Panc1 (cell line): ENCODE results near the gene TANGO6. TPM values are rescaled to one million over a fixed set of nuclear protein-coding genes. Genes with fewer than 3 reads are reported as not detected.

Source experiments
- ATAC-seq: fragments of 200-7000 bp; cut with Tn5 transposase; 2 replicates; pipeline ENCODE4 v1.9.1; 2020; ENCODE audit warnings: mild to moderate bottlenecking, moderate library complexity
- BruUV-seq: library from RNA; stranded (reverse); fragments of 400-500 nt; replicated peaks from 2 replicates; lab custom pipeline; 2021; lab: Mats Ljungman, UMichigan
- CTCF ChIA-PET: fragments of 300-600 bp; sonication (Branson Sonifier 250); formaldehyde crosslinking; loops from one replicate; lab custom pipeline; 2022; ENCODE audit warnings: antibody characterized with exemption; lab: Charles Lee
- POLR2A ChIA-PET: fragments of 300-600 bp; sonication (Branson Sonifier 250); formaldehyde crosslinking; loops from one replicate; lab custom pipeline; 2022; ENCODE audit warnings: antibody characterized with exemption; lab: Charles Lee
- DNase-seq: peaks from one replicate; pipeline ENCODE4 v3.0.0-alpha.2; 2010; ENCODE audit warnings: low read depth, low spot score
- H3K27ac ChIP-seq: 2 replicates; pipeline ENCODE4 v1.5.1; 2011; ENCODE audit warnings: mild to moderate bottlenecking, low read length, inconsistent platforms
- H3K27me3 ChIP-seq: fragments of 200-500 bp; sonication (Bioruptor generic); 2 replicates; pipeline ENCODE4 v1.6.0; 2014; ENCODE audit warnings: low read length, inconsistent platforms; ENCODE audit not compliant: control insufficient read depth, insufficient read depth
- H3K36me3 ChIP-seq: fragments of 200-500 bp; sonication (Bioruptor generic); 2 replicates; pipeline ENCODE4 v1.5.1; 2014; ENCODE audit warnings: inconsistent platforms, mild to moderate bottlenecking, low read length, moderate library complexity; ENCODE audit not compliant: control insufficient read depth, insufficient read depth
- H3K4me1 ChIP-seq: 2 replicates; pipeline ENCODE4 v1.5.1; 2011; ENCODE audit warnings: inconsistent platforms, mild to moderate bottlenecking, low read length, moderate library complexity; ENCODE audit not compliant: control insufficient read depth, insufficient read depth
- H3K4me3 ChIP-seq, 2 experiments: 2 replicates each; pipeline ENCODE4 v1.5.1; 2011 to 2012; ENCODE audit warnings: low read depth in 2 of 2, low read length in 2 of 2, mild to moderate bottlenecking in 2 of 2, inconsistent platforms in 1 of 2, moderate library complexity in 1 of 2
- H3K9me3 ChIP-seq: fragments of 200-500 bp; sonication (Bioruptor generic); 2 replicates; pipeline ENCODE4 v1.5.1; 2014; ENCODE audit warnings: low read depth, mild to moderate bottlenecking, inconsistent platforms, low read length, moderate library complexity; ENCODE audit not compliant: control insufficient read depth, insufficient read depth
- POLR2AphosphoS5 ChIP-seq: IDR thresholded peaks from 2 replicates; pipeline ENCODE4 v1.6.1; 2012; ENCODE audit warnings: mild to moderate bottlenecking, low read depth, low read length, moderate library complexity
- SIN3A ChIP-seq: IDR thresholded peaks from 2 replicates; pipeline ENCODE4 v1.6.1; 2012; ENCODE audit warnings: low read depth, mild to moderate bottlenecking, low read length, moderate library complexity, borderline replicate concordance; ENCODE audit not compliant: insufficient read depth
- TCF7L2 ChIP-seq: IDR thresholded peaks from 2 replicates; pipeline ENCODE4 v1.6.1; 2011; ENCODE audit warnings: mild to moderate bottlenecking, low read depth, low read length, inconsistent platforms
- in situ Hi-C: cut with HindIII; loops from 2 replicates; pipeline ENCODE4 v1.10.0; 2016; ENCODE audit warnings: low sequenced_read_pairs, low pct_unique_long_range_greater_than_20kb
- intact Hi-C: fragments of 100-400 bp; cut with micrococcal nuclease; formaldehyde crosslinking; loops from one replicate; pipeline ENCODE4 v1.10.0; 2022; ENCODE audit not compliant: unreplicated experiment
- total RNA-seq: library from RNA; stranded (reverse); gene quantifications from one replicate; pipeline ENCODE4 v1.2.1, GENCODE V29; 2021; ENCODE audit not compliant: unreplicated experiment
- TF ChIP-seq, protein P1 (sequence below): fragments of 450-650 bp; IDR thresholded peaks from 2 replicates; pipeline ENCODE4 v1.5.1; 2017; ENCODE audit warnings: mild to moderate bottlenecking
- TF ChIP-seq, protein P2 (sequence below), 2 experiments: IDR thresholded peaks; 2 replicates each; pipeline ENCODE4 v1.6.1; 2011 to 2012; ENCODE audit warnings: low read depth in 2 of 2, control low read depth in 1 of 2, low read length in 1 of 2, mild to moderate bottlenecking in 1 of 2, moderate library complexity in 1 of 2; ENCODE audit not compliant: insufficient read depth in 1 of 2

Gene TANGO6
- total RNA-seq, 1 experiment from 2014 or later = 11.0 TPM

DNA sequence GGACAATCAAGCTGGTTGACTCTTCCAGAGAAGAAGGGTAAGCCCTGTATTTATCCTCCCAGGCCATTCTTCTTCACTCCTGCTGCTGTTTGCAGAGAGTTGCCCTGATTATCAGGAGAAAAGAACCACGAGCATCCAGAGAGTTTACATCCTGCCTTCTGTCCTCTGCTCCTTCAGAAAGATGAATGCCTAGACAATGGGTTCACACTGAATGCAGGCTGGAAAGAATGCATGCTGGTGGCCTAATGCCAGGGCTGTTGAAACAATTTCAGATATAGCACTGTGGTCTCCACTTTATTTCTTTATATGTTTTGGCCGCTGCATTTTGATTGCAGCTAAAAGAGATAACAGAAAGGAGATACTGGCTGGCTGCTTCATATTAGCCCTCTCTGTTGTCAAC lies 241.0 kb downstream of the TANGO6 start:
- POLR2A ChIA-PET = interaction anchor here (0.5 kb wide), 1 partner anchor 68 kb away, joined by 3 read pairs; no protein-coding TSS in a partner anchor
- intact Hi-C loops = no loop called here
- in situ Hi-C loops = no loop called here
- no peaks in the 10 kb centered on the region for H3K27me3 ChIP-seq
- DNase-seq = no peak
- no TSS peak for BruUV-seq
- H3K9me3 ChIP-seq = no peaks in the 10 kb centered on the region
- H3K36me3 ChIP-seq = no peaks in the 10 kb centered on the region
- ATAC-seq = no peak
- H3K27ac ChIP-seq = no peak overlapping the region
- CTCF ChIA-PET = no interaction called here
- peaks cover 5% of the 10 kb centered on the region; the same call in 1 of the 2 replicates for H3K4me1 ChIP-seq
- TF ChIP-seq SIN3A (no peak), TCF7L2 (no peak), POLR2AphosphoS5 (no peak)
- TF ChIP-seq, protein P1, sequence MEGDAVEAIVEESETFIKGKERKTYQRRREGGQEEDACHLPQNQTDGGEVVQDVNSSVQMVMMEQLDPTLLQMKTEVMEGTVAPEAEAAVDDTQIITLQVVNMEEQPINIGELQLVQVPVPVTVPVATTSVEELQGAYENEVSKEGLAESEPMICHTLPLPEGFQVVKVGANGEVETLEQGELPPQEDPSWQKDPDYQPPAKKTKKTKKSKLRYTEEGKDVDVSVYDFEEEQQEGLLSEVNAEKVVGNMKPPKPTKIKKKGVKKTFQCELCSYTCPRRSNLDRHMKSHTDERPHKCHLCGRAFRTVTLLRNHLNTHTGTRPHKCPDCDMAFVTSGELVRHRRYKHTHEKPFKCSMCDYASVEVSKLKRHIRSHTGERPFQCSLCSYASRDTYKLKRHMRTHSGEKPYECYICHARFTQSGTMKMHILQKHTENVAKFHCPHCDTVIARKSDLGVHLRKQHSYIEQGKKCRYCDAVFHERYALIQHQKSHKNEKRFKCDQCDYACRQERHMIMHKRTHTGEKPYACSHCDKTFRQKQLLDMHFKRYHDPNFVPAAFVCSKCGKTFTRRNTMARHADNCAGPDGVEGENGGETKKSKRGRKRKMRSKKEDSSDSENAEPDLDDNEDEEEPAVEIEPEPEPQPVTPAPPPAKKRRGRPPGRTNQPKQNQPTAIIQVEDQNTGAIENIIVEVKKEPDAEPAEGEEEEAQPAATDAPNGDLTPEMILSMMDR = no peak
- TF ChIP-seq, protein P2, sequence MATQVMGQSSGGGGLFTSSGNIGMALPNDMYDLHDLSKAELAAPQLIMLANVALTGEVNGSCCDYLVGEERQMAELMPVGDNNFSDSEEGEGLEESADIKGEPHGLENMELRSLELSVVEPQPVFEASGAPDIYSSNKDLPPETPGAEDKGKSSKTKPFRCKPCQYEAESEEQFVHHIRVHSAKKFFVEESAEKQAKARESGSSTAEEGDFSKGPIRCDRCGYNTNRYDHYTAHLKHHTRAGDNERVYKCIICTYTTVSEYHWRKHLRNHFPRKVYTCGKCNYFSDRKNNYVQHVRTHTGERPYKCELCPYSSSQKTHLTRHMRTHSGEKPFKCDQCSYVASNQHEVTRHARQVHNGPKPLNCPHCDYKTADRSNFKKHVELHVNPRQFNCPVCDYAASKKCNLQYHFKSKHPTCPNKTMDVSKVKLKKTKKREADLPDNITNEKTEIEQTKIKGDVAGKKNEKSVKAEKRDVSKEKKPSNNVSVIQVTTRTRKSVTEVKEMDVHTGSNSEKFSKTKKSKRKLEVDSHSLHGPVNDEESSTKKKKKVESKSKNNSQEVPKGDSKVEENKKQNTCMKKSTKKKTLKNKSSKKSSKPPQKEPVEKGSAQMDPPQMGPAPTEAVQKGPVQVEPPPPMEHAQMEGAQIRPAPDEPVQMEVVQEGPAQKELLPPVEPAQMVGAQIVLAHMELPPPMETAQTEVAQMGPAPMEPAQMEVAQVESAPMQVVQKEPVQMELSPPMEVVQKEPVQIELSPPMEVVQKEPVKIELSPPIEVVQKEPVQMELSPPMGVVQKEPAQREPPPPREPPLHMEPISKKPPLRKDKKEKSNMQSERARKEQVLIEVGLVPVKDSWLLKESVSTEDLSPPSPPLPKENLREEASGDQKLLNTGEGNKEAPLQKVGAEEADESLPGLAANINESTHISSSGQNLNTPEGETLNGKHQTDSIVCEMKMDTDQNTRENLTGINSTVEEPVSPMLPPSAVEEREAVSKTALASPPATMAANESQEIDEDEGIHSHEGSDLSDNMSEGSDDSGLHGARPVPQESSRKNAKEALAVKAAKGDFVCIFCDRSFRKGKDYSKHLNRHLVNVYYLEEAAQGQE (IDR thresholded peaks at IDR 0.05; ENCODE audit: insufficient read depth in 1 of 2, low read depth in 2 of 2, low read length in 1 of 2) = no peak
- H3K4me3 ChIP-seq = no peak overlapping the region

DNA sequence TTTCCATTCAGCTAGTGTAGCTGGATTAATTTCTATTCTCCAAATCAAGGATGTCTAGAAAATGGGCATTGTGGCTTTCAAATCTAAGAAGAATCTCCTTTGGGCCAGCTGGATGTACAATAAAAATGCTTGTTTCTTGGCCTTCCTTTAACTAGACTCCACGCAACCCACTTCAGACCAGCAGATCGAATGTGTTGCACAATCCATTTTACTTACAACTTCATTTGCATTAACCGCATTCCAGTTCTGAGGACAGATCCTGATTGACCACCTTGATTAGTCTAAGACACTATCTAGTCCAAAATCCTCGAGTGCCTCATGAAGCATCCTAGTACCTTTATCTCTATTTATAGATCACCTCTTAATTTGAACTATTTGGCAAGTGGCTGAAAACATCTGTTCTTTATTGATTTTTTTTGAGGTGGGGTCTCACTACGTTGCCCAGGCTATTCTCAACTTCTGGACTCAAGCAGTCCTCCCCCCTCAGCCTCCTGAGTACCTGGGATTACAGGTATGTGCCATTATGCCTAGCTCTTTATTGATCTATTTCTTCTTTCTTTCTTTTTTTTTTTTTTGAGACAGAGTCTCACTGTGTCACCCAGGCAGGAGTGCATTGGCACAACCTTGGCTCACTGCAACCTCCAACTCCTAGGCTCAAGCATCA lies 241.8 kb downstream of the TANGO6 start:
- Histone ChIP-seq H3K36me3 (no peaks in the 10 kb centered on the region), H3K4me1 (peaks cover 13% of the 10 kb centered on the region; the same call in 1 of the 2 replicates), H3K27me3 (no peaks in the 10 kb centered on the region), H3K9me3 (no peaks in the 10 kb centered on the region), H3K27ac (no peak overlapping the region), H3K4me3 (no peak overlapping the region)
- no peak for DNase-seq
- CTCF ChIA-PET = no interaction called here
- intact Hi-C loops (no loop called here), in situ Hi-C loops (no loop called here)
- TF ChIP-seq POLR2AphosphoS5 (no peak), SIN3A (no peak), TCF7L2 (no peak)
- TF ChIP-seq, protein P1 = no peak
- TF ChIP-seq, protein P2 (IDR thresholded peaks at IDR 0.05; ENCODE audit: insufficient read depth in 1 of 2, low read depth in 2 of 2, low read length in 1 of 2) = no peak
- ATAC-seq = no peak
- POLR2A ChIA-PET = interaction anchor here (0.7 kb wide), 1 partner anchor 16 kb away, joined by 5 read pairs; no protein-coding TSS in a partner anchor
- BruUV-seq = no TSS peak
